K562 (cell line): ENCODE measurements around the gene OBSCN. TPM values are rescaled to one million over a fixed set of nuclear protein-coding genes. Genes with fewer than 3 reads are reported as not detected.

Experiments used
- ATAC-seq: fragments of 200-7000 bp; cut with Tn5 transposase; 3 replicates; pipeline ENCODE4 v1.9.1; 2020; ENCODE audit warnings: moderate library complexity
- BruUV-seq: library from RNA; stranded (reverse); fragments of 400-500 nt; replicated peaks from 2 replicates; lab custom pipeline; 2021; lab: Mats Ljungman, UMichigan
- CTCF ChIA-PET: fragments of 300-600 bp; formaldehyde crosslinking; extraction: SDS; loops from one replicate; lab custom pipeline; 2021; ENCODE audit warnings: low intra/inter-chr PET ratio; lab: Yijun Ruan, JAX
- POLR2A ChIA-PET: fragments of 300-600, 350-650 bp; sonication (Branson Sonifier 250); formaldehyde crosslinking; extraction: SDS; loops from one replicate; lab custom pipeline; 2021; ENCODE audit warnings: antibody characterized with exemption, inconsistent platforms; lab: Yijun Ruan, JAX
- DNase-seq, 4 experiments: peaks; one replicate each; pipeline versions ENCODE4 v3.0.0 to v3.0.0-alpha.2; 2011 to 2018; ENCODE audit warnings: low spot score in 3 of 4, mixed read lengths in 3 of 4; ENCODE audit errors: extremely low read depth in 1 of 4
- FAIRE-seq: peaks from 2 replicates; lab custom pipeline; 2011; peaks lifted over from hg19 to GRCh38; lab: Jason Lieb, UNC
- H2AFZ ChIP-seq: 2 replicates; pipeline ENCODE4 v1.6.0; 2011; ENCODE audit warnings: low read depth, low read length, control low read depth, inconsistent platforms
- H3K27ac ChIP-seq: fragments of 200-600 bp; 3 replicates; pipeline ENCODE4 v1.8.0; 2011; ENCODE audit warnings: low read depth, mild to moderate bottlenecking, control low read depth, inconsistent platforms, low read length, moderate library complexity, mixed read lengths; ENCODE audit errors: extremely low read depth
- H3K27me3 ChIP-seq, 2 experiments: fragments of 300-600 bp in 1 of 2; 2 replicates in 1 of 2; 3 replicates in 1 of 2; pipeline versions ENCODE4 v1.6.0 to v1.8.0; 2011; ENCODE audit warnings: inconsistent platforms in 2 of 2, low read length in 2 of 2, mild to moderate bottlenecking in 1 of 2, mixed read lengths in 1 of 2, moderate library complexity in 1 of 2; ENCODE audit not compliant: control insufficient read depth in 2 of 2, insufficient read depth in 2 of 2
- H3K36me3 ChIP-seq: fragments of 300-600 bp; 3 replicates; pipeline ENCODE4 v1.8.0; 2011; ENCODE audit warnings: mild to moderate bottlenecking, low read length, inconsistent platforms; ENCODE audit not compliant: control insufficient read depth, insufficient read depth
- H3K4me1 ChIP-seq, 2 experiments: fragments of 200-600 bp in 1 of 2; replicated peaks in 1 of 2; 2 replicates in 1 of 2; 3 replicates in 1 of 2; pipeline versions ENCODE4 v1.5.1 to v1.8.0; 2011; ENCODE audit warnings: inconsistent platforms in 2 of 2, low read length in 2 of 2, mild to moderate bottlenecking in 1 of 2, mixed read lengths in 1 of 2, moderate library complexity in 1 of 2; ENCODE audit not compliant: control insufficient read depth in 2 of 2, insufficient read depth in 2 of 2
- H3K4me2 ChIP-seq: 2 replicates; pipeline ENCODE4 v1.6.1; 2011; ENCODE audit warnings: low read length, control low read depth, inconsistent platforms, mixed read lengths; ENCODE audit not compliant: insufficient read depth
- H3K4me3 ChIP-seq: fragments of 200-600 bp; sonication (generic), shearing (Covaris generic); 2 replicates; pipeline ENCODE4 v1.5.1; 2016; ENCODE audit warnings: control low read depth, inconsistent platforms
- H3K79me2 ChIP-seq: fragments of 200-600 bp; 3 replicates; pipeline ENCODE4 v1.8.0; 2011; ENCODE audit warnings: low read length, inconsistent platforms; ENCODE audit not compliant: control insufficient read depth, insufficient read depth
- H3K9ac ChIP-seq, 2 experiments: 2 replicates each; pipeline versions ENCODE4 v1.6.0 to v1.6.1; 2011; ENCODE audit warnings: low read depth in 2 of 2, low read length in 2 of 2, control low read depth in 1 of 2, inconsistent platforms in 1 of 2, mild to moderate bottlenecking in 1 of 2, mixed read lengths in 1 of 2; ENCODE audit not compliant: insufficient read depth in 1 of 2
- H3K9me1 ChIP-seq: one replicate; pipeline ENCODE4 v1.6.0; 2011; ENCODE audit warnings: inconsistent platforms, mild to moderate bottlenecking, low read length, moderate library complexity; ENCODE audit not compliant: control insufficient read depth, insufficient read depth
- H3K9me3 ChIP-seq: replicated peaks from 2 replicates; pipeline ENCODE4 v1.5.1; 2011; ENCODE audit warnings: low read depth, low read length, inconsistent platforms; ENCODE audit not compliant: control insufficient read depth, insufficient read depth
- H4K20me1 ChIP-seq: replicated peaks from 2 replicates; pipeline ENCODE4 v1.6.1; 2011; ENCODE audit warnings: low read length, inconsistent platforms, mixed read lengths; ENCODE audit not compliant: control insufficient read depth, insufficient read depth
- DACH1 ChIP-seq: fragments of 450-650 bp; IDR thresholded peaks from 2 replicates; pipeline ENCODE4 v1.6.1; 2018; ENCODE audit not compliant: partially characterized antibody
- GATAD2B ChIP-seq: fragments of 450-650 bp; IDR thresholded peaks from 2 replicates; pipeline ENCODE4 v1.6.1; 2017; ENCODE audit warnings: mild to moderate bottlenecking, borderline replicate concordance
- MED1 ChIP-seq: sonication (generic); formaldehyde crosslinking; IDR thresholded peaks from 2 replicates; pipeline ENCODE4 v1.8.1; 2023; ENCODE audit warnings: missing genetic modification reagents, borderline replicate concordance
- MNT ChIP-seq, 2 experiments: fragments of 450-650 bp; conservative IDR thresholded peaks; 2 replicates each; pipeline ENCODE4 v1.6.1; 2017; ENCODE audit warnings: mild to moderate bottlenecking in 2 of 2, moderate library complexity in 2 of 2
- ZNF766 ChIP-seq: fragments of 200-800 bp; sonication (Bioruptor generic); conservative IDR thresholded peaks from 2 replicates; pipeline ENCODE4 v1.6.1; 2016; ENCODE audit warnings: missing genetic modification characterization, missing compliant biosample characterization
- WGBS: fragments of 100-300 bp; shearing (Covaris generic); methylation state at CpG from one replicate; pipeline ENCODE4 v1.1.6; 2016; ENCODE audit warnings: low coverage, mixed read lengths; ENCODE audit not compliant: insufficient coverage; ENCODE audit errors: missing lambda C conversion rate; 5-methylcytosine and 5-hydroxymethylcytosine counted together
- in situ Hi-C: fragments of 300-500 bp; cut with MboI; formaldehyde crosslinking; loops from 4 replicates; pipeline ENCODE4 v1.15.0; 2018; ENCODE audit warnings: inconsistent platforms, mixed read lengths
- intact Hi-C: fragments of 100-400 bp; cut with micrococcal nuclease; formaldehyde crosslinking; loops from 2 replicates; pipeline ENCODE4 v1.14.2; 2022
- polyA plus RNA-seq, 8 experiments: library from polyadenylated mRNA; depleted of rRNA in 4 of 8; stranded (reverse) in 5 of 8; unstranded in 3 of 8; fragments of >200 nt; fragmentation: Nextera tagmentation in 2 of 8; fragmentation: Illumina TruSeq in 1 of 8; extraction: Ambion mirVana in 2 of 8; extraction: Trizol in 1 of 8; gene quantifications; 2 replicates each; pipeline versions ENCODE4 v1.2.1 to v1.2.3, GENCODE V29; 2011 to 2014; ENCODE audit warnings: inconsistent platforms in 1 of 8, missing spikeins in 1 of 8
- total RNA-seq, 7 experiments: library from RNA; depleted of rRNA in 6 of 7; stranded (reverse); fragments of >200 nt in 6 of 7; fragmentation: Illumina TruSeq in 2 of 7; extraction: Trizol in 2 of 7; gene quantifications; 2 replicates each; pipeline versions ENCODE4 v1.2.1 to v1.2.3, GENCODE V29; 2011 to 2021; ENCODE audit warnings: low replicate concordance in 1 of 7
- TF ChIP-seq, protein P1 (sequence below): fragments of 450-650 bp; IDR thresholded peaks from 2 replicates; pipeline ENCODE4 v1.6.1; 2016; ENCODE audit warnings: antibody characterized with exemption
- TF ChIP-seq, protein P2 (sequence below): fragments of 250-450 bp; sonication (Bioruptor Pico); IDR thresholded peaks from 2 replicates; pipeline ENCODE4 v1.6.1; 2021; ENCODE audit warnings: mild to moderate bottlenecking

The OBSCN gene
- total and polyA plus RNA-seq, 9 of the 15 experiments (the other 6 are each of a cell fraction or from before 2014, with no cell fraction given) = 0.18 to 19.7 (median 3.6) TPM

DNA sequence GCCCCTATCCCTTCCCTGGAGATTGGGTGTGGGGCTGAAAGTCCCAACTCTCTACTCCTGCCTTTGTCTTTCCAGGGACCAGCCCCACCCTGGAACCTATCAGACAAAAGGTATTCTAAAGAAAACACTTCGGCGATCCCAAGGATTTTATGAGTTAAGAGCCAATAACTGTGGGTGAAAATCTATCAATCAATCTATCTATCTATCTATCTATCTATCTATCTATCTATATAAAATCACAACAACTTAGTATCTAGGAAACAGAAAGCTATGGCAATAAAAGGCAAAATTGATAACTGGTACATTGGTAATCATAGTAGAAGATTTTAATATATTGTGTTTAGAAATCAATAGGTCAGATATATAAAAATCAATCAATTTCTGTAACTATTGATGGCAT is 175.9 kb downstream of the OBSCN start:
- ATAC-seq = no peak
- CTCF ChIA-PET = no interaction called here
- POLR2A ChIA-PET = interaction anchor here (1.7 kb wide), 1 partner anchor 9 kb away, joined by 4 read pairs; no protein-coding TSS in a partner anchor

More for the DNA sequence above, 175.9 kb downstream of the OBSCN start:
- DNase-seq = no peak
- H3K4me3 ChIP-seq = no peak overlapping the region
- H3K36me3 ChIP-seq = no peaks in the 10 kb centered on the region
- no peaks in the 10 kb centered on the region for H3K79me2 ChIP-seq
- H3K9me3 ChIP-seq = no peaks in the 10 kb centered on the region
- in situ Hi-C loops = no loop called here
- intact Hi-C loops = no loop called here
- no TSS peak for BruUV-seq
- no peak overlapping the region for H3K27ac ChIP-seq
- no peaks in the 10 kb centered on the region for H3K27me3 ChIP-seq
- TF ChIP-seq, protein P1, sequence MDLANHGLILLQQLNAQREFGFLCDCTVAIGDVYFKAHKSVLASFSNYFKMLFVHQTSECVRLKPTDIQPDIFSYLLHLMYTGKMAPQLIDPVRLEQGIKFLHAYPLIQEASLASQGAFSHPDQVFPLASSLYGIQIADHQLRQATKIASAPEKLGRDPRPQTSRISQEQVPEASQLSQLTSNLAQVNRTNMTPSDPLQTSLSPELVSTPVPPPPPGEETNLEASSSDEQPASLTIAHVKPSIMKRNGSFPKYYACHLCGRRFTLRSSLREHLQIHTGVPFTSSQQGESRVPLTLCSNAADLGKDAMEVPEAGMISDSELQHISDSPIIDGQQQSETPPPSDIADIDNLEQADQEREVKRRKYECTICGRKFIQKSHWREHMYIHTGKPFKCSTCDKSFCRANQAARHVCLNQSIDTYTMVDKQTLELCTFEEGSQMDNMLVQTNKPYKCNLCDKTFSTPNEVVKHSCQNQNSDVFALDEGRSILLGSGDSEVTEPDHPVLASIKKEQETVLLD = 0 out of 2 replicates have a peak, but pooled peaks have one; percentile 39
- TF ChIP-seq ZNF766 (no peak), MED1 (CRISPR knock-in tag) (no peak), GATAD2B (peak; percentile 68; the same call in 1 of the 2 replicates), MNT (conservative IDR thresholded peaks at IDR 0.05) (no peak), DACH1 (peak; percentile 97)
- TF ChIP-seq, protein P2, sequence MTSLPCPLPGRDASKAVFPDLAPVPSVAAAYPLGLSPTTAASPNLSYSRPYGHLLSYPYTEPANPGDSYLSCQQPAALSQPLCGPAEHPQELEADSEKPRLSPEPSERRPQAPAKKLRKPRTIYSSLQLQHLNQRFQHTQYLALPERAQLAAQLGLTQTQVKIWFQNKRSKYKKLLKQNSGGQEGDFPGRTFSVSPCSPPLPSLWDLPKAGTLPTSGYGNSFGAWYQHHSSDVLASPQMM (CRISPR knock-in tag) = no peak
- H4K20me1 ChIP-seq = no peaks in the 10 kb centered on the region
- H3K9me1 ChIP-seq = no peaks in the 10 kb centered on the region
- H3K4me2 ChIP-seq = no peak overlapping the region
- no peak overlapping the region for H2AFZ ChIP-seq
- peaks cover 0 to 6% of the 10 kb centered on the region in 2 experiments; a peak in 3 of 5 replicates for H3K4me1 ChIP-seq
- no peak overlapping the region for H3K9ac ChIP-seq
- WGBS = 28% methylated on average over 2 of the region's 2 CpGs
- no peak for FAIRE-seq
